SW480 (cell line): Measurements from ENCODE around the gene USP17L25.
"Not testable (repeated sequence)": the region's sequence is repeated elsewhere in the genome, so short reads cannot be mapped to it uniquely, and the experiment has no call there.

ENCODE experiments used
- DNase-seq: peaks from one replicate; pipeline ENCODE4 v3.0.0-alpha.2; 2016; ENCODE audit warnings: low spot score

USP17L25 gene, protein sequence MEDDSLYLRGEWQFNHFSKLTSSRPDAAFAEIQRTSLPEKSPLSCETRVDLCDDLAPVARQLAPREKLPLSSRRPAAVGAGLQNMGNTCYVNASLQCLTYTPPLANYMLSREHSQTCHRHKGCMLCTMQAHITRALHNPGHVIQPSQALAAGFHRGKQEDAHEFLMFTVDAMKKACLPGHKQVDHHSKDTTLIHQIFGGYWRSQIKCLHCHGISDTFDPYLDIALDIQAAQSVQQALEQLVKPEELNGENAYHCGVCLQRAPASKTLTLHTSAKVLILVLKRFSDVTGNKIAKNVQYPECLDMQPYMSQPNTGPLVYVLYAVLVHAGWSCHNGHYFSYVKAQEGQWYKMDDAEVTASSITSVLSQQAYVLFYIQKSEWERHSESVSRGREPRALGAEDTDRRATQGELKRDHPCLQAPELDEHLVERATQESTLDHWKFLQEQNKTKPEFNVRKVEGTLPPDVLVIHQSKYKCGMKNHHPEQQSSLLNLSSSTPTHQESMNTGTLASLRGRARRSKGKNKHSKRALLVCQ

DNA sequence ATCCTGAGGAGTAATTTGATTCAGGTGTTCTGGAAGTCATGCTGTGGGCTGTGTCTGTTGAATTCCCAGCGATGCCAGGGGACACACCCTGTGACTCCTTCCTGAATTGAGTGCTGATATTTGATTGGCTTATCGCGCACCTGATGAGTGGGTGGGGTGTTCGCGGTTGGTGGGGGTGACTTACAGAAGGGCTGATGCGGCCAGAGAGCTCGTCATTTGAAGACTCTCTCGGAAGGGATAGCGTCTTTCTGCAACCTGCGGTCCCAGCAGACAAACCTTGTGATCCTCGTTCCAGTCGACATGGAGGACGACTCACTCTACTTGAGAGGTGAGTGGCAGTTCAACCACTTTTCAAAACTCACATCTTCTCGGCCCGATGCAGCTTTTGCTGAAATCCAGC lies at the start of gene USP17L25:
USP17L25 (plus strand) TSS at position 301 of the 400 bp plus-strand sequence; CDS start at position 301, 0 bp downstream.
- DNase-seq, result not testable (repeated sequence)

DNA sequence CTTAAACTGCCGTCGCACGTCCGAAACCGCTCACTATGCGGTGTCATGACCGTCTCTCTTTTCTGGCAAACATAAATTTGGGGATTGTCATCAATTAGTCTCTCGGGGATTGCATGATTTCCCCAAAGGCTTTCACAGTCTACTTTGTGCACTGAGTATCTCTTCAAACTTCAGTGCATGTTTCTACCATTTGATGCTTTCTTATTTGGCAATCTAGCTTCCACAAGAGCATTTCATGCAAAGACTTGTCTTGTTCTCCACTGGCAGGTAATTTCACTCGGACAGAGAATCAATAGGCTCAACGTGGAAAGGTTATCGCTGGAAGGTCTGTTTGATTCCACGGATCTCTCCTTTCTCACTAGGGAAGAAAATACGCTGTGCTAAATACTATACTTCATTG lies 5.5 kb upstream of the USP17L25 start:
- not testable (repeated sequence) for DNase-seq

DNA sequence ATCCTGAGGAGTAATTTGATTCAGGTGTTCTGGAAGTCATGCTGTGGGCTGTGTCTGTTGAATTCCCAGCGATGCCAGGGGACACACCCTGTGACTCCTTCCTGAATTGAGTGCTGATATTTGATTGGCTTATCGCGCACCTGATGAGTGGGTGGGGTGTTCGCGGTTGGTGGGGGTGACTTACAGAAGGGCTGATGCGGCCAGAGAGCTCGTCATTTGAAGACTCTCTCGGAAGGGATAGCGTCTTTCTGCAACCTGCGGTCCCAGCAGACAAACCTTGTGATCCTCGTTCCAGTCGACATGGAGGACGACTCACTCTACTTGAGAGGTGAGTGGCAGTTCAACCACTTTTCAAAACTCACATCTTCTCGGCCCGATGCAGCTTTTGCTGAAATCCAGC lies 4.8 kb upstream of the USP17L25 start, which contains the start of gene USP17L24:
USP17L24 (plus strand) TSS at position 301 of the 400 bp plus-strand sequence; CDS start at position 301, 0 bp downstream.
- DNase-seq, result not testable (repeated sequence)

DNA sequence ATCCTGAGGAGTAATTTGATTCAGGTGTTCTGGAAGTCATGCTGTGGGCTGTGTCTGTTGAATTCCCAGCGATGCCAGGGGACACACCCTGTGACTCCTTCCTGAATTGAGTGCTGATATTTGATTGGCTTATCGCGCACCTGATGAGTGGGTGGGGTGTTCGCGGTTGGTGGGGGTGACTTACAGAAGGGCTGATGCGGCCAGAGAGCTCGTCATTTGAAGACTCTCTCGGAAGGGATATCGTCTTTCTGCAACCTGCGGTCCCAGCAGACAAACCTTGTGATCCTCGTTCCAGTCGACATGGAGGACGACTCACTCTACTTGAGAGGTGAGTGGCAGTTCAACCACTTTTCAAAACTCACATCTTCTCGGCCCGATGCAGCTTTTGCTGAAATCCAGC lies 4.6 kb downstream of the USP17L25 start, which contains the start of gene USP17L26:
USP17L26 (plus strand) TSS at position 301 of the 400 bp plus-strand sequence; CDS start at position 301, 0 bp downstream.
- DNase-seq, result not testable (repeated sequence)

DNA sequence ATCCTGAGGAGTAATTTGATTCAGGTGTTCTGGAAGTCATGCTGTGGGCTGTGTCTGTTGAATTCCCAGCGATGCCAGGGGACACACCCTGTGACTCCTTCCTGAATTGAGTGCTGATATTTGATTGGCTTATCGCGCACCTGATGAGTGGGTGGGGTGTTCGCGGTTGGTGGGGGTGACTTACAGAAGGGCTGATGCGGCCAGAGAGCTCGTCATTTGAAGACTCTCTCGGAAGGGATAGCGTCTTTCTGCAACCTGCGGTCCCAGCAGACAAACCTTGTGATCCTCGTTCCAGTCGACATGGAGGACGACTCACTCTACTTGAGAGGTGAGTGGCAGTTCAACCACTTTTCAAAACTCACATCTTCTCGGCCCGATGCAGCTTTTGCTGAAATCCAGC lies 9.4 kb downstream of the USP17L25 start, which contains the start of gene USP17L5:
USP17L5 (plus strand) TSS at position 301 of the 400 bp plus-strand sequence; CDS start at position 301, 0 bp downstream.
- DNase-seq, result not testable (repeated sequence)

DNA sequence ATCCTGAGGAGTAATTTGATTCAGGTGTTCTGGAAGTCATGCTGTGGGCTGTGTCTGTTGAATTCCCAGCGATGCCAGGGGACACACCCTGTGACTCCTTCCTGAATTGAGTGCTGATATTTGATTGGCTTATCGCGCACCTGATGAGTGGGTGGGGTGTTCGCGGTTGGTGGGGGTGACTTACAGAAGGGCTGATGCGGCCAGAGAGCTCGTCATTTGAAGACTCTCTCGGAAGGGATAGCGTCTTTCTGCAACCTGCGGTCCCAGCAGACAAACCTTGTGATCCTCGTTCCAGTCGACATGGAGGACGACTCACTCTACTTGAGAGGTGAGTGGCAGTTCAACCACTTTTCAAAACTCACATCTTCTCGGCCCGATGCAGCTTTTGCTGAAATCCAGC lies 14.1 kb downstream of the USP17L25 start, which contains the start of gene USP17L27:
USP17L27 (plus strand) TSS at position 301 of the 400 bp plus-strand sequence; CDS start at position 301, 0 bp downstream.
- not testable (repeated sequence) for DNase-seq

DNA sequence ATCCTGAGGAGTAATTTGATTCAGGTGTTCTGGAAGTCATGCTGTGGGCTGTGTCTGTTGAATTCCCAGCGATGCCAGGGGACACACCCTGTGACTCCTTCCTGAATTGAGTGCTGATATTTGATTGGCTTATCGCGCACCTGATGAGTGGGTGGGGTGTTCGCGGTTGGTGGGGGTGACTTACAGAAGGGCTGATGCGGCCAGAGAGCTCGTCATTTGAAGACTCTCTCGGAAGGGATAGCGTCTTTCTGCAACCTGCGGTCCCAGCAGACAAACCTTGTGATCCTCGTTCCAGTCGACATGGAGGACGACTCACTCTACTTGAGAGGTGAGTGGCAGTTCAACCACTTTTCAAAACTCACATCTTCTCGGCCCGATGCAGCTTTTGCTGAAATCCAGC lies 18.9 kb downstream of the USP17L25 start, which contains the start of gene USP17L28:
USP17L28 (plus strand) TSS at position 301 of the 400 bp plus-strand sequence; CDS start at position 301, 0 bp downstream.
- DNase-seq, result not testable (repeated sequence)

DNA sequence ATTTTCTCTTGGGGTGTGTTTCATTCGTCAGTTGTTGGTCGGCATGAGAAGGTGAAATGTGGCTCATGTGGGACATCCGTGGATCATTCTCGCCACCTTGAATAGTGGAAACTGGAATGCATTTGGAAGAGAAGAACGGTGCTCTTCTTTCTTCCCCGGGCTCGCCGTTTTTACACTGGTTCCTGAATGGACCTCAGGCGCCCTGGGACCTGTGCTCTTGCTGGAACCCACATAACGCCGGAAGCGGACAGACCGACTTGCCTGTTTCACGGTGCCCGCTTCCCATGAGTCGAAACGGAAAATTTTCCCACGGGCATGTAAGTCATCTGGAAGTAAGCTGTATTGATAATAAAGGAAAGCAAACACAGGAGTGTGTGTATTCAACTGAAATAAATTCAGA lies 21.2 kb downstream of the USP17L25 start:
- DNase-seq, result not testable (repeated sequence)

DNA sequence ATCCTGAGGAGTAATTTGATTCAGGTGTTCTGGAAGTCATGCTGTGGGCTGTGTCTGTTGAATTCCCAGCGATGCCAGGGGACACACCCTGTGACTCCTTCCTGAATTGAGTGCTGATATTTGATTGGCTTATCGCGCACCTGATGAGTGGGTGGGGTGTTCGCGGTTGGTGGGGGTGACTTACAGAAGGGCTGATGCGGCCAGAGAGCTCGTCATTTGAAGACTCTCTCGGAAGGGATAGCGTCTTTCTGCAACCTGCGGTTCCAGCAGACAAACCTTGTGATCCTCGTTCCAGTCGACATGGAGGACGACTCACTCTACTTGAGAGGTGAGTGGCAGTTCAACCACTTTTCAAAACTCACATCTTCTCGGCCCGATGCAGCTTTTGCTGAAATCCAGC lies 23.6 kb downstream of the USP17L25 start, which contains the start of gene USP17L29:
USP17L29 (plus strand) TSS at position 301 of the 400 bp plus-strand sequence; CDS start at position 301, 0 bp downstream.
- not testable (repeated sequence) for DNase-seq

DNA sequence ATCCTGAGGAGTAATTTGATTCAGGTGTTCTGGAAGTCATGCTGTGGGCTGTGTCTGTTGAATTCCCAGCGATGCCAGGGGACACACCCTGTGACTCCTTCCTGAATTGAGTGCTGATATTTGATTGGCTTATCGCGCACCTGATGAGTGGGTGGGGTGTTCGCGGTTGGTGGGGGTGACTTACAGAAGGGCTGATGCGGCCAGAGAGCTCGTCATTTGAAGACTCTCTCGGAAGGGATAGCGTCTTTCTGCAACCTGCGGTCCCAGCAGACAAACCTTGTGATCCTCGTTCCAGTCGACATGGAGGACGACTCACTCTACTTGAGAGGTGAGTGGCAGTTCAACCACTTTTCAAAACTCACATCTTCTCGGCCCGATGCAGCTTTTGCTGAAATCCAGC lies 33.1 kb downstream of the USP17L25 start, which contains the start of gene USP17L30:
USP17L30 (plus strand) TSS at position 301 of the 400 bp plus-strand sequence; CDS start at position 301, 0 bp downstream.
- DNase-seq, result not testable (repeated sequence)

DNA sequence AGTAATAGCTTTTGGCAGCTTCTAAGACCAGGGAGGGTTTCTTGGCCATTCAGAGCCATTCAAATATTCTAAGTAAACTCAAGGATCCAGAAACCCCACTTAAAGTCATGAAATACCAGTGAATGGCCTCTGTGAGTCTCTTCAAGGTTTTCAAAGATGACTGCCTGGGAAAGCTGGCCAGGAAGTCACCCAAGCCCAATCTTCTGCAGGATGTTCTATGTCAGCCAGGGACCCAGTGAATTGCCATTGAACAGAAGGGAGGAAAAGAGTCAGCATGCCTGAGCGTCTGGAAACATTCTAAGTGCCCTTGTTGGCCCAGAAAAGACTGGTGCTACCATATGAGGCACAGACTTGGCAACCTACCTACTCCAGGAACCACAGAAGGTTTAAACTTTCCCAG lies 50.2 kb downstream of the USP17L25 start:
- DNase-seq, result not testable (repeated sequence)
